ENCODE measurements around the gene CES3.

The CES3 gene

DNA sequence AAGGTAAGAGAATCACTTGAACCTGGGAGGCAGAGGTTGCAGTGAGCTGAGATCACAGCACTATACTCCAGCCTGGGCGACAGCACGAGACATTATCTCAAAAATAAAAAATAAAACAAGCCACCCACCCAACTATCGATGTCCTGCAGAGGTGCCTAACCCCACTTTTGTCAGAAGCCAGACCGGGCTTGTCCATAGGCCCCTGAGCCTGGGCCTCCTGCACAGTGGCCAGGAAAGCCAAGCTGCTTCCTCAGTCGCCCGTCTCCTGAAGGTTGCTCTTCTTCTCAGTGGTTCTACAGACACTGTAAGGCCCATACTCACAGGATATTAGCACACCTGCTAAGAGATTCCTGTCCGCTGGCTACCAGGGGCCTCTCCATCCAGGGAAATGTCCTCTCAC, 14.5 kb upstream of the CES3 start:
- CTCF ChIA-PET, result interaction anchor here (0.7 to 1.3 kb wide), 6 partner anchors 11 to 482 kb away, joined by 3 to 7 read pairs (median 4); no protein-coding TSS in a partner anchor
- Histone ChIP-seq H3K4me1 (ENCODE audit: control insufficient read depth, insufficient read depth, low read length) (no peaks in the 10 kb centered on the region), H3K36me3 (ENCODE audit: control insufficient read depth in 2 of 2, insufficient read depth in 1 of 2, low read length in 2 of 2) (peaks cover 0 to 24% of the 10 kb centered on the region in 2 experiments; a peak in 1 of 3 replicates), H3K4me3 (ENCODE audit: low read depth, low read length) (no peak overlapping the region), H3K27ac (ENCODE audit: extremely low read depth, low read depth, low read length) (no peak overlapping the region), H3K9me3 (ENCODE audit: control insufficient read depth, insufficient read depth, low read depth, low read length) (no peaks in the 10 kb centered on the region)
- POLR2A ChIA-PET, result interaction anchor here (1.5 kb wide), 1 partner anchor 66 kb away, joined by 5 read pairs; the partner anchor contains the start of gene PDP2
- no peak for TF ChIP-seq KLF16 (tag by site-specific recombination; IDR thresholded peaks at IDR 0.05)
- TF ChIP-seq, protein P1, sequence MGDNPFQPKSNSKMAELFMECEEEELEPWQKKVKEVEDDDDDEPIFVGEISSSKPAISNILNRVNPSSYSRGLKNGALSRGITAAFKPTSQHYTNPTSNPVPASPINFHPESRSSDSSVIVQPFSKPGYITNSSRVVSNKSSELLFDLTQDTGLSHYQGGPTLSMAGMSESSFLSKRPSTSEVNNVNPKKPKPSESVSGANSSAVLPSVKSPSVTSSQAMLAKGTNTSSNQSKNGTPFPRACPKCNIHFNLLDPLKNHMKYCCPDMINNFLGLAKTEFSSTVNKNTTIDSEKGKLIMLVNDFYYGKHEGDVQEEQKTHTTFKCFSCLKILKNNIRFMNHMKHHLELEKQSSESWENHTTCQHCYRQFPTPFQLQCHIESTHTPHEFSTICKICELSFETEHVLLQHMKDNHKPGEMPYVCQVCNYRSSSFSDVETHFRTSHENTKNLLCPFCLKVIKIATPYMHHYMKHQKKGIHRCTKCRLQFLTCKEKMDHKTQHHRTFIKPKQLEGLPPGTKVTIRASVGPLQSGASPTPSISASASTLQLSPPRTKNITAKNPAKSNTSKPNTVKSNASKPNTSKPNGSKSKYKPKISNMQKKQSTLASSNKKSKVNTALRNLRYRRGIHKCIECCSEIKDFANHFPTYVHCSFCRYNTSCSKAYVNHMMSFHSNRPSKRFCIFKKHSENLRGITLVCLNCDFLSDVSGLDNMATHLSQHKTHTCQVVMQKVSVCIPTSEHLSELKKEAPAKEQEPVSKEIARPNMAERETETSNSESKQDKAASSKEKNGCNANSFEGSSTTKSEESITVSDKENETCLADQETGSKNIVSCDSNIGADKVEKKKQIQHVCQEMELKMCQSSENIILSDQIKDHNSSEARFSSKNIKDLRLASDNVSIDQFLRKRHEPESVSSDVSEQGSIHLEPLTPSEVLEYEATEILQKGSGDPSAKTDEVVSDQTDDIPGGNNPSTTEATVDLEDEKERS (tag by site-specific recombination; IDR thresholded peaks at IDR 0.05), result no peak
- no peak for TF ChIP-seq ZNF830 (tag by site-specific recombination; IDR thresholded peaks at IDR 0.05; ENCODE audit: low read depth)
- no peak for TF ChIP-seq ZNF354C (tag by site-specific recombination; IDR thresholded peaks at IDR 0.05; ENCODE audit: borderline replicate concordance, low read depth)
- TF ChIP-seq ZNF175 (tag by site-specific recombination; IDR thresholded peaks at IDR 0.05), result no peak
- no peak for TF ChIP-seq ZNF112 (tag by site-specific recombination; IDR thresholded peaks at IDR 0.05)
- TF ChIP-seq, protein P2, sequence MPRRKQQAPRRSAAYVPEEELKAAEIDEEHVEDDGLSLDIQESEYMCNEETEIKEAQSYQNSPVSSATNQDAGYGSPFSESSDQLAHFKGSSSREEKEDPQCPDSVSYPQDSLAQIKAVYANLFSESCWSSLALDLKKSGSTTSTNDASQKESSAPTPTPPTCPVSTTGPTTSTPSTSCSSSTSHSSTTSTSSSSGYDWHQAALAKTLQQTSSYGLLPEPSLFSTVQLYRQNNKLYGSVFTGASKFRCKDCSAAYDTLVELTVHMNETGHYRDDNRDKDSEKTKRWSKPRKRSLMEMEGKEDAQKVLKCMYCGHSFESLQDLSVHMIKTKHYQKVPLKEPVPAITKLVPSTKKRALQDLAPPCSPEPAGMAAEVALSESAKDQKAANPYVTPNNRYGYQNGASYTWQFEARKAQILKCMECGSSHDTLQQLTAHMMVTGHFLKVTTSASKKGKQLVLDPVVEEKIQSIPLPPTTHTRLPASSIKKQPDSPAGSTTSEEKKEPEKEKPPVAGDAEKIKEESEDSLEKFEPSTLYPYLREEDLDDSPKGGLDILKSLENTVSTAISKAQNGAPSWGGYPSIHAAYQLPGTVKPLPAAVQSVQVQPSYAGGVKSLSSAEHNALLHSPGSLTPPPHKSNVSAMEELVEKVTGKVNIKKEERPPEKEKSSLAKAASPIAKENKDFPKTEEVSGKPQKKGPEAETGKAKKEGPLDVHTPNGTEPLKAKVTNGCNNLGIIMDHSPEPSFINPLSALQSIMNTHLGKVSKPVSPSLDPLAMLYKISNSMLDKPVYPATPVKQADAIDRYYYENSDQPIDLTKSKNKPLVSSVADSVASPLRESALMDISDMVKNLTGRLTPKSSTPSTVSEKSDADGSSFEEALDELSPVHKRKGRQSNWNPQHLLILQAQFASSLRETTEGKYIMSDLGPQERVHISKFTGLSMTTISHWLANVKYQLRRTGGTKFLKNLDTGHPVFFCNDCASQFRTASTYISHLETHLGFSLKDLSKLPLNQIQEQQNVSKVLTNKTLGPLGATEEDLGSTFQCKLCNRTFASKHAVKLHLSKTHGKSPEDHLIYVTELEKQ (tag by site-specific recombination; IDR thresholded peaks at IDR 0.05; ENCODE audit: borderline replicate concordance), result no peak
- TF ChIP-seq, protein P3, sequence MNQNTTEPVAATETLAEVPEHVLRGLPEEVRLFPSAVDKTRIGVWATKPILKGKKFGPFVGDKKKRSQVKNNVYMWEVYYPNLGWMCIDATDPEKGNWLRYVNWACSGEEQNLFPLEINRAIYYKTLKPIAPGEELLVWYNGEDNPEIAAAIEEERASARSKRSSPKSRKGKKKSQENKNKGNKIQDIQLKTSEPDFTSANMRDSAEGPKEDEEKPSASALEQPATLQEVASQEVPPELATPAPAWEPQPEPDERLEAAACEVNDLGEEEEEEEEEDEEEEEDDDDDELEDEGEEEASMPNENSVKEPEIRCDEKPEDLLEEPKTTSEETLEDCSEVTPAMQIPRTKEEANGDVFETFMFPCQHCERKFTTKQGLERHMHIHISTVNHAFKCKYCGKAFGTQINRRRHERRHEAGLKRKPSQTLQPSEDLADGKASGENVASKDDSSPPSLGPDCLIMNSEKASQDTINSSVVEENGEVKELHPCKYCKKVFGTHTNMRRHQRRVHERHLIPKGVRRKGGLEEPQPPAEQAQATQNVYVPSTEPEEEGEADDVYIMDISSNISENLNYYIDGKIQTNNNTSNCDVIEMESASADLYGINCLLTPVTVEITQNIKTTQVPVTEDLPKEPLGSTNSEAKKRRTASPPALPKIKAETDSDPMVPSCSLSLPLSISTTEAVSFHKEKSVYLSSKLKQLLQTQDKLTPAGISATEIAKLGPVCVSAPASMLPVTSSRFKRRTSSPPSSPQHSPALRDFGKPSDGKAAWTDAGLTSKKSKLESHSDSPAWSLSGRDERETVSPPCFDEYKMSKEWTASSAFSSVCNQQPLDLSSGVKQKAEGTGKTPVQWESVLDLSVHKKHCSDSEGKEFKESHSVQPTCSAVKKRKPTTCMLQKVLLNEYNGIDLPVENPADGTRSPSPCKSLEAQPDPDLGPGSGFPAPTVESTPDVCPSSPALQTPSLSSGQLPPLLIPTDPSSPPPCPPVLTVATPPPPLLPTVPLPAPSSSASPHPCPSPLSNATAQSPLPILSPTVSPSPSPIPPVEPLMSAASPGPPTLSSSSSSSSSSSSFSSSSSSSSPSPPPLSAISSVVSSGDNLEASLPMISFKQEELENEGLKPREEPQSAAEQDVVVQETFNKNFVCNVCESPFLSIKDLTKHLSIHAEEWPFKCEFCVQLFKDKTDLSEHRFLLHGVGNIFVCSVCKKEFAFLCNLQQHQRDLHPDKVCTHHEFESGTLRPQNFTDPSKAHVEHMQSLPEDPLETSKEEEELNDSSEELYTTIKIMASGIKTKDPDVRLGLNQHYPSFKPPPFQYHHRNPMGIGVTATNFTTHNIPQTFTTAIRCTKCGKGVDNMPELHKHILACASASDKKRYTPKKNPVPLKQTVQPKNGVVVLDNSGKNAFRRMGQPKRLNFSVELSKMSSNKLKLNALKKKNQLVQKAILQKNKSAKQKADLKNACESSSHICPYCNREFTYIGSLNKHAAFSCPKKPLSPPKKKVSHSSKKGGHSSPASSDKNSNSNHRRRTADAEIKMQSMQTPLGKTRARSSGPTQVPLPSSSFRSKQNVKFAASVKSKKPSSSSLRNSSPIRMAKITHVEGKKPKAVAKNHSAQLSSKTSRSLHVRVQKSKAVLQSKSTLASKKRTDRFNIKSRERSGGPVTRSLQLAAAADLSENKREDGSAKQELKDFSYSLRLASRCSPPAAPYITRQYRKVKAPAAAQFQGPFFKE (tag by site-specific recombination; IDR thresholded peaks at IDR 0.05; ENCODE audit: borderline replicate concordance), result no peak
- TF ChIP-seq, protein P4, sequence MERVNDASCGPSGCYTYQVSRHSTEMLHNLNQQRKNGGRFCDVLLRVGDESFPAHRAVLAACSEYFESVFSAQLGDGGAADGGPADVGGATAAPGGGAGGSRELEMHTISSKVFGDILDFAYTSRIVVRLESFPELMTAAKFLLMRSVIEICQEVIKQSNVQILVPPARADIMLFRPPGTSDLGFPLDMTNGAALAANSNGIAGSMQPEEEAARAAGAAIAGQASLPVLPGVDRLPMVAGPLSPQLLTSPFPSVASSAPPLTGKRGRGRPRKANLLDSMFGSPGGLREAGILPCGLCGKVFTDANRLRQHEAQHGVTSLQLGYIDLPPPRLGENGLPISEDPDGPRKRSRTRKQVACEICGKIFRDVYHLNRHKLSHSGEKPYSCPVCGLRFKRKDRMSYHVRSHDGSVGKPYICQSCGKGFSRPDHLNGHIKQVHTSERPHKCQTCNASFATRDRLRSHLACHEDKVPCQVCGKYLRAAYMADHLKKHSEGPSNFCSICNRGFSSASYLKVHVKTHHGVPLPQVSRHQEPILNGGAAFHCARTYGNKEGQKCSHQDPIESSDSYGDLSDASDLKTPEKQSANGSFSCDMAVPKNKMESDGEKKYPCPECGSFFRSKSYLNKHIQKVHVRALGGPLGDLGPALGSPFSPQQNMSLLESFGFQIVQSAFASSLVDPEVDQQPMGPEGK (tag by site-specific recombination; IDR thresholded peaks at IDR 0.05), result no peak
- no peak for TF ChIP-seq ZNF184 (tag by site-specific recombination; IDR thresholded peaks at IDR 0.05)
- TF ChIP-seq, protein P5, sequence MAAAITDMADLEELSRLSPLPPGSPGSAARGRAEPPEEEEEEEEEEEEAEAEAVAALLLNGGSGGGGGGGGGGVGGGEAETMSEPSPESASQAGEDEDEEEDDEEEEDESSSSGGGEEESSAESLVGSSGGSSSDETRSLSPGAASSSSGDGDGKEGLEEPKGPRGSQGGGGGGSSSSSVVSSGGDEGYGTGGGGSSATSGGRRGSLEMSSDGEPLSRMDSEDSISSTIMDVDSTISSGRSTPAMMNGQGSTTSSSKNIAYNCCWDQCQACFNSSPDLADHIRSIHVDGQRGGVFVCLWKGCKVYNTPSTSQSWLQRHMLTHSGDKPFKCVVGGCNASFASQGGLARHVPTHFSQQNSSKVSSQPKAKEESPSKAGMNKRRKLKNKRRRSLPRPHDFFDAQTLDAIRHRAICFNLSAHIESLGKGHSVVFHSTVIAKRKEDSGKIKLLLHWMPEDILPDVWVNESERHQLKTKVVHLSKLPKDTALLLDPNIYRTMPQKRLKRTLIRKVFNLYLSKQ (tag by site-specific recombination; IDR thresholded peaks at IDR 0.05; ENCODE audit: borderline replicate concordance), result no peak
- TF ChIP-seq, protein P6, sequence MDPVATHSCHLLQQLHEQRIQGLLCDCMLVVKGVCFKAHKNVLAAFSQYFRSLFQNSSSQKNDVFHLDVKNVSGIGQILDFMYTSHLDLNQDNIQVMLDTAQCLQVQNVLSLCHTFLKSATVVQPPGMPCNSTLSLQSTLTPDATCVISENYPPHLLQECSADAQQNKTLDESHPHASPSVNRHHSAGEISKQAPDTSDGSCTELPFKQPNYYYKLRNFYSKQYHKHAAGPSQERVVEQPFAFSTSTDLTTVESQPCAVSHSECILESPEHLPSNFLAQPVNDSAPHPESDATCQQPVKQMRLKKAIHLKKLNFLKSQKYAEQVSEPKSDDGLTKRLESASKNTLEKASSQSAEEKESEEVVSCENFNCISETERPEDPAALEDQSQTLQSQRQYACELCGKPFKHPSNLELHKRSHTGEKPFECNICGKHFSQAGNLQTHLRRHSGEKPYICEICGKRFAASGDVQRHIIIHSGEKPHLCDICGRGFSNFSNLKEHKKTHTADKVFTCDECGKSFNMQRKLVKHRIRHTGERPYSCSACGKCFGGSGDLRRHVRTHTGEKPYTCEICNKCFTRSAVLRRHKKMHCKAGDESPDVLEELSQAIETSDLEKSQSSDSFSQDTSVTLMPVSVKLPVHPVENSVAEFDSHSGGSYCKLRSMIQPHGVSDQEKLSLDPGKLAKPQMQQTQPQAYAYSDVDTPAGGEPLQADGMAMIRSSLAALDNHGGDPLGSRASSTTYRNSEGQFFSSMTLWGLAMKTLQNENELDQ (tag by site-specific recombination; IDR thresholded peaks at IDR 0.05; ENCODE audit: low read depth), result no peak
- TF ChIP-seq ZNF530 (tag by site-specific recombination; IDR thresholded peaks at IDR 0.05; ENCODE audit: low read depth), result no peak
- TF ChIP-seq, protein P7, sequence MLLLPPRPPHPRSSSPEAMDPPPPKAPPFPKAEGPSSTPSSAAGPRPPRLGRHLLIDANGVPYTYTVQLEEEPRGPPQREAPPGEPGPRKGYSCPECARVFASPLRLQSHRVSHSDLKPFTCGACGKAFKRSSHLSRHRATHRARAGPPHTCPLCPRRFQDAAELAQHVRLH (tag by site-specific recombination; IDR thresholded peaks at IDR 0.05), result no peak
- no peak for TF ChIP-seq ZNF140 (tag by site-specific recombination; IDR thresholded peaks at IDR 0.05)

Data from HEK293 (cell line).